HepG2 (cell line): ENCODE results near the gene WASF1. TPM values are rescaled to one million over a fixed set of nuclear protein-coding genes. Genes with fewer than 3 reads are reported as not detected.

Experiments used
- ATAC-seq: fragments of 200-7000 bp; cut with Tn5 transposase; 3 replicates; pipeline ENCODE4 v1.9.1; 2020; ENCODE audit warnings: mild to moderate bottlenecking, moderate library complexity
- BruUV-seq: library from RNA; stranded (reverse); fragments of 400-500 nt; replicated peaks from 2 replicates; lab custom pipeline; 2021; lab: Mats Ljungman, UMichigan
- CTCF ChIA-PET: fragments of 300-600 bp; formaldehyde crosslinking; extraction: SDS; loops from one replicate; lab custom pipeline; 2021; ENCODE audit warnings: low total read pairs, inconsistent platforms, low intra/inter-chr PET ratio; lab: Yijun Ruan, JAX
- POLR2A ChIA-PET: fragments of 350-600 bp; sonication (Branson Sonifier 250); formaldehyde crosslinking; loops from one replicate; lab custom pipeline; 2020; ENCODE audit warnings: antibody characterized with exemption, inconsistent platforms; lab: Yijun Ruan, JAX
- DNase-seq: peaks from one replicate; pipeline ENCODE4 v3.0.0-alpha.2; 2015; ENCODE audit warnings: low spot score
- FAIRE-seq: peaks from 3 replicates; lab custom pipeline; 2011; peaks lifted over from hg19 to GRCh38; lab: Jason Lieb, UNC
- H2AFZ ChIP-seq: one replicate; pipeline ENCODE4 v1.6.1; 2011; ENCODE audit warnings: low read length, inconsistent platforms
- H3K27ac ChIP-seq: fragments of 300-600 bp; 3 replicates; pipeline ENCODE4 v1.8.0; 2011; ENCODE audit warnings: mixed run types, mild to moderate bottlenecking, mixed read lengths, low read length, inconsistent platforms; ENCODE audit not compliant: insufficient read depth; ENCODE audit errors: extremely low read length
- H3K27me3 ChIP-seq, 2 experiments: fragments of 200-600 bp in 1 of 2; 2 replicates in 1 of 2; 3 replicates in 1 of 2; pipeline versions ENCODE4 v1.6.0 to v1.8.0; 2011; ENCODE audit warnings: low read length in 2 of 2, mild to moderate bottlenecking in 2 of 2, moderate library complexity in 2 of 2, inconsistent platforms in 1 of 2; ENCODE audit not compliant: insufficient read depth in 2 of 2, control insufficient read depth in 1 of 2
- H3K36me3 ChIP-seq, 2 experiments: fragments of 200-600 bp in 1 of 2; replicated peaks in 1 of 2; 2 replicates in 1 of 2; 3 replicates in 1 of 2; pipeline versions ENCODE4 v1.5.1 to v1.8.0; 2011; ENCODE audit warnings: low read length in 2 of 2, inconsistent platforms in 1 of 2; ENCODE audit not compliant: insufficient read depth in 2 of 2, control insufficient read depth in 1 of 2
- H3K4me1 ChIP-seq: 2 replicates; pipeline ENCODE4 v1.5.1; 2012; ENCODE audit warnings: low read length, inconsistent platforms; ENCODE audit not compliant: insufficient read depth
- H3K4me2 ChIP-seq: 2 replicates; pipeline ENCODE4 v1.6.0; 2011; ENCODE audit warnings: low read depth, low read length, inconsistent platforms
- H3K4me3 ChIP-seq, 3 experiments: fragments of 200-600 bp in 1 of 3; sonication (generic), shearing (Covaris generic) in 1 of 3; replicated peaks in 1 of 3; 2 replicates each; pipeline ENCODE4 v1.5.1; 2011 to 2016; ENCODE audit warnings: low read length in 3 of 3, inconsistent platforms in 2 of 3, low read depth in 2 of 3, mild to moderate bottlenecking in 2 of 3, control low read depth in 1 of 3, mixed read lengths in 1 of 3; ENCODE audit not compliant: insufficient read depth in 1 of 3
- H3K79me2 ChIP-seq: one replicate; pipeline ENCODE4 v1.6.1; 2011; ENCODE audit warnings: low read length, inconsistent platforms; ENCODE audit not compliant: insufficient read depth
- H3K9ac ChIP-seq: 2 replicates; pipeline ENCODE4 v1.6.0; 2011; ENCODE audit warnings: mild to moderate bottlenecking, low read depth, low read length, inconsistent platforms; ENCODE audit not compliant: insufficient read depth
- H3K9me3 ChIP-seq: 2 replicates; pipeline ENCODE4 v1.5.1; 2012; ENCODE audit warnings: mild to moderate bottlenecking, low read length
- H4K20me1 ChIP-seq: 2 replicates; pipeline ENCODE4 v1.6.0; 2011; ENCODE audit warnings: inconsistent platforms, mild to moderate bottlenecking, low read length, moderate library complexity; ENCODE audit not compliant: insufficient read depth
- CEBPB ChIP-seq: IDR thresholded peaks from 2 replicates; pipeline ENCODE4 v1.6.1; 2011; ENCODE audit warnings: low read depth, low read length, improper control_type of control experiment, borderline replicate concordance
- FOXM1 ChIP-seq: sonication (generic); formaldehyde crosslinking; IDR thresholded peaks from 2 replicates; pipeline ENCODE4 v1.5.0; 2020; ENCODE audit warnings: missing genetic modification reagents
- ISX ChIP-seq: sonication (generic); formaldehyde crosslinking; conservative IDR thresholded peaks from 2 replicates; pipeline ENCODE4 v1.5.0; 2020; ENCODE audit warnings: missing genetic modification reagents
- NR2C2 ChIP-seq: sonication (generic); formaldehyde crosslinking; IDR thresholded peaks from 2 replicates; pipeline ENCODE4 v1.4.0; 2020; ENCODE audit warnings: missing genetic modification reagents, mild to moderate bottlenecking, moderate library complexity, borderline replicate concordance
- TRIM24 ChIP-seq: sonication (generic); formaldehyde crosslinking; IDR thresholded peaks from 2 replicates; pipeline ENCODE4 v1.8.0; 2022; ENCODE audit warnings: mild to moderate bottlenecking, missing genetic modification reagents
- ZBTB21 ChIP-seq: sonication (generic); formaldehyde crosslinking; IDR thresholded peaks from 2 replicates; pipeline ENCODE4 v1.4.0; 2020; ENCODE audit warnings: missing genetic modification reagents
- ZNF713 ChIP-seq: sonication (generic); formaldehyde crosslinking; IDR thresholded peaks from 2 replicates; pipeline ENCODE4 v1.4.0; 2020; ENCODE audit warnings: mild to moderate bottlenecking, missing genetic modification reagents
- ZNF777 ChIP-seq: sonication (generic); formaldehyde crosslinking; IDR thresholded peaks from 2 replicates; pipeline ENCODE4 v1.4.0; 2020; ENCODE audit warnings: missing genetic modification reagents
- ZNF878 ChIP-seq: sonication (generic); formaldehyde crosslinking; IDR thresholded peaks from 2 replicates; pipeline ENCODE4 v1.8.1; 2023; ENCODE audit warnings: mild to moderate bottlenecking, missing genetic modification reagents, moderate library complexity
- WGBS: methylation state at CpG from one replicate; pipeline ENCODE4 v1.1.6; 2017; ENCODE audit warnings: low lambda C conversion rate; 5-methylcytosine and 5-hydroxymethylcytosine counted together
- in situ Hi-C: cut with HindIII; loops from 2 replicates; pipeline ENCODE4 v1.10.0; 2017; ENCODE audit warnings: low pct_unique_long_range_greater_than_20kb; ENCODE audit not compliant: extremely low pct_ligation_motif_present
- intact Hi-C: fragments of 100-400 bp; cut with micrococcal nuclease; formaldehyde crosslinking; loops from one replicate; pipeline ENCODE4 v1.10.0; 2022; ENCODE audit not compliant: unreplicated experiment
- polyA plus RNA-seq, 8 experiments: library from polyadenylated mRNA; depleted of rRNA in 3 of 8; stranded (reverse) in 7 of 8; unstranded in 1 of 8; fragments of >200 nt; fragmentation: Illumina TruSeq in 4 of 8; extraction: Trizol in 4 of 8; gene quantifications; 2 replicates each; pipeline versions ENCODE4 v1.2.1 to v1.2.3, GENCODE V29; 2011 to 2016; ENCODE audit warnings: low read depth in 4 of 8, missing spikeins in 1 of 8, mixed read lengths in 1 of 8; ENCODE audit not compliant: insufficient read depth in 1 of 8
- total RNA-seq, 5 experiments: library from RNA; depleted of rRNA; stranded (reverse); fragments of >200 nt; fragmentation: Illumina TruSeq; extraction: Trizol; gene quantifications; 2 replicates each; pipeline ENCODE4 v1.2.3, GENCODE V29; 2016; ENCODE audit warnings: low read depth in 1 of 5

The WASF1 gene
- total and polyA plus RNA-seq, 2 of the 13 experiments (the other 11 are each of a cell fraction or from before 2014, with no cell fraction given), result 8.5 to 17.3 TPM

DNA sequence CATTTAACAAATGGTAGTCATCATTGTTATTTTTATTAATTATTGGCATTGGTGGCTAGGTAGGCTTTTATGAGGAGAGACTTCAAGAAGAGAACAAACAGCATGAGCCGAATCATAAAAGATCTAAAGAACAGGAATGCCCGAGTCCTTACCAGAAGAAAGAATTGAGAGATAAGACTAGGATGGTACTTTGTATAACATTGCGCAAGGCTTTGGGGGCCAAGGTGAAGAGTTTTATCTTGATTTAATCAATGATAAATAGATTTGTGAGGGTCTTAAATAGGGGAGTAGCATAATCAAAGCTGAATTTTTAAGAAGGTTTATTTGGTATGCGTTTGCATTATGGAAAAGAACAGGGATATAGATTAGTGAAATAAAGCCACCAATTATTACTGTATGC lies 16.2 kb upstream of the WASF1 start:
- H3K27ac ChIP-seq, result no peak overlapping the region
- no peaks in the 10 kb centered on the region for H3K9me3 ChIP-seq
- POLR2A ChIA-PET, result no interaction called here
- H4K20me1 ChIP-seq, result no peaks in the 10 kb centered on the region
- no peaks in the 10 kb centered on the region for H3K4me1 ChIP-seq
- DNase-seq (no peak), FAIRE-seq (no peak), ATAC-seq (no peak)
- TF ChIP-seq ZNF777 (CRISPR knock-in tag) (no peak), CEBPB (peak; percentile 61), TRIM24 (no peak), ZNF713 (no peak), NR2C2 (no peak), ZNF878 (no peak), FOXM1 (CRISPR knock-in tag) (no peak)
- no peak overlapping the region for H3K4me3 ChIP-seq
- 96% methylated on average over 4 of the region's 4 CpGs for WGBS
- H2AFZ ChIP-seq, result no peak overlapping the region
- CTCF ChIA-PET, result no interaction called here
- BruUV-seq, result TSS peak; percentile 26
- in situ Hi-C loops (no loop called here), intact Hi-C loops (no loop called here)
- peaks cover 12% of the 10 kb centered on the region for H3K79me2 ChIP-seq
- H3K36me3 ChIP-seq, result peaks cover 0 to 19% of the 10 kb centered on the region in 2 experiments; a peak in 3 of 5 replicates
- H3K4me2 ChIP-seq, result no peak overlapping the region
- H3K27me3 ChIP-seq, result no peaks in the 10 kb centered on the region
- H3K9ac ChIP-seq, result no peak overlapping the region

DNA sequence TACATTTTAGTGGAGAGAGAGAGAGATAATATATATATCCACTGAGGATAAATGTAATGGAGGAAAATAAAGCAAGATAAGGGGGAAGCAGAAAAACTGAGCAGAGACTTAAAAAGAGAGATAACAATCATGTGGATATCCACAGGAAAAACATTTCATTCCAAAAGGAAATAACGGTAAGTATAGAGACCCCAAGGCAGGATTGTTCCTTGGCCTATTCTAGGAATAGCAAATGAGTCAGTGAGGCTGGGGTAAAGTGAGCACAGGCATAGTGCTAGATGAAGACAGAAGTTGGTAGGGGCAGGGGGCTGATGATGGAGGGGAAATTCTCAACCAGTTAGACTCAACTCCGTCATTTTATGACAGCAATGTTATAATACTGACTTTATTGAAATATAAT lies 12.0 kb upstream of the WASF1 start:
- WGBS, result 98% methylated on average over 2 of the region's 2 CpGs
- TF ChIP-seq ZBTB21 (CRISPR knock-in tag) (no peak), ISX (no peak)
- Histone ChIP-seq H3K9me3 (no peaks in the 10 kb centered on the region), H3K4me3 (no peak overlapping the region), H3K79me2 (peaks cover 48% of the 10 kb centered on the region), H3K4me2 (no peak overlapping the region), H2AFZ (no peak overlapping the region), H3K36me3 (peaks cover 0 to 13% of the 10 kb centered on the region in 2 experiments; a peak in 3 of 5 replicates), H3K4me1 (peaks cover 7% of the 10 kb centered on the region), H4K20me1 (peaks cover 3% of the 10 kb centered on the region; the same call in 1 of the 2 replicates), H3K27ac (no peak overlapping the region), H3K9ac (no peak overlapping the region), H3K27me3 (no peaks in the 10 kb centered on the region)
- no TSS peak for BruUV-seq
- intact Hi-C loops, result no loop called here
- DNase-seq (no peak), ATAC-seq (no peak), FAIRE-seq (no peak)
- POLR2A ChIA-PET, result no interaction called here
- CTCF ChIA-PET, result no interaction called here
- in situ Hi-C loops, result no loop called here
